H1 (cell line): ENCODE results near the gene ZNF765.

Source experiments
- ASH2L ChIP-seq: fragments of 200-600, 300-600 bp; sonication (generic); IDR thresholded peaks from one replicate; pipeline ENCODE4 v1.7.1; 2017; ENCODE audit warnings: low read length
- ATF2 ChIP-seq: IDR thresholded peaks from 2 replicates; pipeline ENCODE4 v1.6.1; 2012; ENCODE audit warnings: low read length, inconsistent platforms
- ATF3 ChIP-seq: IDR thresholded peaks from 2 replicates; pipeline ENCODE4 v1.6.1; 2011; ENCODE audit warnings: low read depth, mild to moderate bottlenecking, low read length; ENCODE audit not compliant: insufficient read depth
- CHD1 ChIP-seq: IDR thresholded peaks from 2 replicates; pipeline ENCODE4 v1.6.1; 2012; ENCODE audit warnings: low read depth, low read length, improper control_type of control experiment
- CREB1 ChIP-seq: IDR thresholded peaks from 2 replicates; pipeline ENCODE4 v1.6.1; 2012; ENCODE audit warnings: inconsistent platforms
- CTCF ChIP-seq, 3 experiments: IDR thresholded peaks; 1 replicate in 2 of 3; 2 replicates in 1 of 3; pipeline versions ENCODE4 v1.5.1 to v1.6.1; 2011; ENCODE audit warnings: low read length in 3 of 3, mild to moderate bottlenecking in 3 of 3, inconsistent platforms in 2 of 3, low read depth in 1 of 3, moderate library complexity in 1 of 3; ENCODE audit not compliant: insufficient read depth in 1 of 3; ENCODE audit errors: control extremely low read depth in 1 of 3
- EZH2 ChIP-seq: fragments of 200-600 bp; sonication (generic); IDR thresholded peaks from 2 replicates; pipeline ENCODE4 v1.7.1; 2012; ENCODE audit warnings: low read depth, mild to moderate bottlenecking, moderate library complexity, low read length, inconsistent platforms; ENCODE audit not compliant: severe bottlenecking
- KDM1A ChIP-seq: fragments of 200-600, 300-600 bp; sonication (generic); IDR thresholded peaks from 2 replicates; pipeline ENCODE4 v1.7.1; 2016; ENCODE audit warnings: mild to moderate bottlenecking, low read length, borderline replicate concordance
- PHF8 ChIP-seq: fragments of 200-600 bp; sonication (generic); conservative IDR thresholded peaks from 2 replicates; pipeline ENCODE4 v1.7.1; 2012; ENCODE audit warnings: low read depth, mild to moderate bottlenecking, inconsistent platforms, low read length, moderate library complexity
- POLR2A ChIP-seq, 2 experiments: IDR thresholded peaks; 1 replicate in 1 of 2; 2 replicates in 1 of 2; pipeline ENCODE4 v1.6.1; 2011; ENCODE audit warnings: low read depth in 2 of 2, low read length in 2 of 2, mild to moderate bottlenecking in 2 of 2; ENCODE audit errors: control extremely low read depth in 1 of 2
- POLR2AphosphoS5 ChIP-seq: IDR thresholded peaks from 2 replicates; pipeline ENCODE4 v1.6.1; 2011; ENCODE audit warnings: low read depth, low read length
- RNF2 ChIP-seq: fragments of 200-900, 300-1000 bp; sonication (generic); IDR thresholded peaks from 2 replicates; pipeline ENCODE4 v1.7.1; 2016; ENCODE audit warnings: borderline replicate concordance, low read depth, mild to moderate bottlenecking, antibody characterized with exemption, low read length; ENCODE audit not compliant: poor library complexity, severe bottlenecking; ENCODE audit errors: missing control alignments
- SP1 ChIP-seq: IDR thresholded peaks from 2 replicates; pipeline ENCODE4 v1.6.1; 2011; ENCODE audit warnings: low read depth, low read length

GRCh38 chr19:53365899-53366493, 29.0 kb upstream of the ZNF765 start:
- TF ChIP-seq CTCF (IDR thresholded peaks at IDR 0.05; ENCODE audit: control extremely low read depth in 1 of 3, insufficient read depth in 1 of 3, low read depth in 1 of 3, low read length in 3 of 3): no peak
- no peak for TF ChIP-seq RNF2
- TF ChIP-seq ATF3: no peak
- TF ChIP-seq CREB1: no peak
- no peak for TF ChIP-seq KDM1A
- no peak for TF ChIP-seq POLR2A (IDR thresholded peaks at IDR 0.05; ENCODE audit: control extremely low read depth in 1 of 2, low read depth in 2 of 2, low read length in 2 of 2)
- 0 out of 2 replicates have a peak, but pooled peaks have one; percentile 2 for TF ChIP-seq PHF8
- TF ChIP-seq ASH2L: no peak
- no peak for TF ChIP-seq ATF2
- no peak for TF ChIP-seq SP1
- no peak for TF ChIP-seq POLR2AphosphoS5
- no peak for TF ChIP-seq CHD1
- TF ChIP-seq EZH2: no peak
